Right hindlimb (tissue), 1 donor: ENCODE results near the gene ESR2.
"Not testable (repeated sequence)": the region's sequence is repeated elsewhere in the genome, so short reads cannot be mapped to it uniquely, and the experiment has no call there.

Experiments
- DNase-seq: peaks from one replicate; pipeline ENCODE4 v3.0.0-alpha.2; 2018

Gene ESR2

DNA sequence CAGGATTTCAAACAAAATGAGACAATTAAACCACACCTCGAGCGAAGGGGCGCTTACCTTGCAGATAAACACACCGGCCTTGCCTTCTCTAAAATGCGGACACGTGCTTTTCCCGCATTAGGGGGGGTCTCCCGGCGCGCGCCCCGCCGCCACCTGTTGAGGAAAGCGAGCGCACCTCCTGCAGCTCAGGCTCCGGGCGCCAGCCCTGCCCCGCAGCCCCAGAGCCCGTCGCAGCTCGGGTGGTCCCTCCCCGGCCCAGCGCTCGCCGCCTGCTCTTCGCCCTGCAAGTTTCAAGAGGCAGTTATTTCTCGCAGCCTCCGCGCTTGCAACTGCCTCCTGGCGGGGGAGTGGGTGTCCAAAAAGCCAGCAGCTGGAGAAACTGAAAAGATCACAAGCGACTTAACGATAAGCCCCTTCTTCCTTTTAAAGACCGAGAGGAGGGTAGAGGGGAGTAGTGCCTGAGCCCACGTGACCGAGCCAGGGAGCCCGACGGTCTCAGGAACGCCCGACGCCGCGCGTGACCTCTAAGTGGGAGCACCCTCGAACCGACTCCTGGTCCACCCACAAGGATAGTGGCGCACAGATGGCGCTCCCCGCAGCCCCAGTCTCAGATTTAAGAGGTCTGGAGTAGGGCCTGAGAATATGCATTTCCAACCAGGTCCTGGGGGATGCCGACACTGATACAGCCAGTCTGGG is at the start of gene ESR2:
Gene ESR2 (minus strand): TSS at position 396 of the 696 bp plus-strand sequence. CDS start 11,386 bp downstream, outside the sequence.
- DNase-seq = peak; percentile 41

DNA sequence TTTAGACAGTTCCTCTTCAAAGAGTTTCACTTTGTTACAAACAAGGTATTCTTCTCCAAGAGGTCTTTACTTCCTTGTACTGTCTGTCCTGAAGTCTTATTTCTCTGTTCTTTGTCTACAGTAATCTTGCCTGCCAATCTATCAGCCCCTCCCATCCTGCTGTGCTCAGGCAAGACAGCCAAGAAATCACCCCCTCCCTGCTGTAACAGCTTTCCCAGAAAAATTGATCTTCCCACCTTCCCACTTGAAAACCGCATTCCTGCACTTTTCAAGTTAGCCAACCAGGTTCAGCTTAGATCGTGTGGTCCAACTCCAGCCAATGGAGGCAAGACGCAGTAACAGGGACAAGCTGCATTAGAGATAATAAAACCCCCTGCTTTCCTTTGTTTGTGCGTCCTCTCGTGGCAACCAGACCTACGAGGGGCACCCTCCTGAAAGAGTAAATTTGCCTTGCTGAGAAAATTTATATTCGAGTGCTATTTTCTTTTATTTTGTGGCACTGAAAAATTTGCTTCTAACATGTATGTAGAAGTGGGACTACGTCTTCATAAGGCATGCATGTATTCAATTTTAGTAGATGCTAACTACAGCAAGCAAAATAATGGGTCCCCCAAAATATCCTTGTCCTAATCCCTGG is 46.5 kb upstream of the ESR2 start:
- DNase-seq = no peak

DNA sequence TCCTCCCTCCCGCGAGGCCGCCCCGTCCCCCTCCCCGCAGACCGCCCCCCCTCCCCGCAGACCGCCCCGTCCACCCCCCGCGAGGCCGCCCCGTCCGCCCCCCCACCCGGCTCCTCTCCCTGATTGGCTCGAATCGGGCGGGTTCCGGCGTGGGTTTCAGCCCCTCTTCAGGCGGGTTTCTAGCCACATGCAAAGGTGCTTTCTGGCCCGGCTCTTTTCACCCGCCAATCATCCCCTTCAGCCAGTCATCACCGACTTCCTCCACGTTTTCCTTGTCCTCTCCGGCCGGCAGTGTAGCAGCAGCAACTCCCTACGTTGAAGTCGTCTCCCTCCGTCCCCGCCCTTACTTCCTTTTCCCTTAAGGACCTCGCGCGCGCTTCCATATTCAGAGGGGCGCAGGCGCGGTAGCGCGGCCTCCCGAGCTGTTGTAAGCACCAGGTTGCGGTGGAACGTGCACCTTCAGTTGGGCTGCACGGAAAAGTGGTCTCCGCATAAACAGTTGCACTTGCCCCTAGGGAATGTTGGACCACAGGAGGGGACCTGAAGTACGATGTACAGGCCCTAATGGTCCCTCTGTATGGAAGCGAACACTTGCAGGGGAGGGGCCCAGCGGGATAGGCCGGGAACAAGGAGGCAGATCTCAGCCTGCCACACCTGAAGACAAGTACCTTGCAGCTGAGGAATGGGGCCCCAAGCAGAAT is 44.6 kb upstream of the ESR2 start:
- DNase-seq = peak; percentile 98

DNA sequence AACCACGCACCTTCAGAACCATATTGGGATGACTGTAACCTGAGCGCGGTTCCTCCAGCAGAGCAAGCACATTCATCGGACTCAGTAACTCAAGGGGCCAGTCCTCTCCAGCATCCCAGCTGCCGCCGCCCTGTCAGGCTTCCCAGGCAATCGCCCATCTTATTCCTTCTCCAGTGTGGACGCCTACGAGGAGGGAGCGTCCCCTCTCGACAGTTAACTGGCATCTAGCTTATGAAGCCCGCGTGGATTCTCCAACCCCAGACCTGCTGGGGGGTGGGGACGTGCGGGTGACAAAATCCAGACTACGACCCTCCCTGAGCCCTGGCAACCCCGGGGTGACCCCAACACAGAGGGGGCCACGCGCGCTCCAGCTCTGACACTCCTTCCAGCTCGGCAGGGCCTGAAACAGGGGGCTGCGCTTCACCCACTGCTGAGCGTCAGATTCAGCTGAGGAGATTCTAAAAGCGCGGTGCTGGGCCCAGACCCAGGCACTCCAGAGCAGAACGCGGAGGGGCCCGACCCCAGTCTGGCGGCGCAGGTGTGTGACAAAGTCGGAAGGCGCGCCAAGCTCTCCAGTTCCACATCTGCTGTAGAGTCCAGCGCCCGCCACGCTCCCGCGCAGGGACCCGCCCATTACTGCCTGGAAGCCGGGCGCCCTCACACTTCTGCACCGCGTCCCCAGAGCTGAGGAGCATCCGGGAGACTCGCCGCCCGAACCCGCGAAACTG is 43.9 kb upstream of the ESR2 start:
- DNase-seq = peak; percentile 79

DNA sequence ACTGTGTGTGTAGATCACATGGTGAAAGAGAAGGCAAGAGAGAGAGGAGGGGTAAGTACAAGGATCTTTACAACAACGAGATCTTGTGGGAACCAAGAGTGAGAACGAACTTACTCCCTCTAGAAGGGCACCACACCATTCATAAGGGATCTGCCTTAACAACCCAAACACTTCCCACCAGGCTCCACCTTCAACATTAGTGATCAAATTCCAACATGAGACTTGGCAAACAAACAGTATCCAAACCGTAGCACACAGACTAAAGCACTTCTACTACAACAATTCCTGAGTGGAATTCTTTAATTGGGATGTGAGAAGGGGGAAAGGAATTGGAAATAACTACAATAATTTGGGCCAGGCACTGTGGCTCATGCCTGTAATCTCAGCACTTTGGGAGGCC is 35.0 kb upstream of the ESR2 start:
- no peak for DNase-seq

DNA sequence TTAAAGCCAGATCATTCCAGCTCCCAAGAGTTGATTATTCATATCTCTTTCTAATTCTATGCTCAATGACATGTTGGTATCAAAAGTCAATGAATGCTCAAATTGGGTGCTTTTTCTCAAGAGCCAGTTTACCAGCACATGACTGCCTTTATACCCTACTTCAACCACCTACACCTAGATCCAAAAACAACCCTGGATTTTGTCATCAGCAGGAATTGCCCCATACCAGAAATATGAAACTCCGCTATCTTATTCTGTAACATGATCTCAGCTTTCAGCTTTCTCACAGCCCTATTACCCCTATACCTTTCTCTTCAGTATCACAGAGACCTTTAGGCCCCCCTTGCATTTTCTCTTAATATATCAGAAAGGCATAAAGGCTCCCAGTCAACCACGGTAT is 32.3 kb upstream of the ESR2 start:
- no peak for DNase-seq

DNA sequence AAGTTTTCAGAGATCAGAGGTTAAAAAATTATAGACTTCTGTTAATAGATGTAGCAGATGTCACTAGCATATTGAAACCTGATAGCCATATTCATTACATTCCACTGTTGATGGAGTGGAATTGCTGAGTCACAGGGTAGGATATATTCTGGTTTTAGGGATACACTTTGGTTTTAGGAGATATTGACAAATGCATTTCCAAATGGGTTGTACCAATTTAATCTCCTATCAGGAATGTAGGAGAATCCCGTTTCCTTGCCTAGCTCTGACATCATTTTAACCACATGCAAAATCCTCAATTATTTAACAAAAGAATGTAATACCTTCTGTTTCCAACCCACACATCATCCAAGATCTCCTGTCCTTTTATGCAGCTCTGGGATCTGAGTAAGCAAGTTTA is 30.7 kb upstream of the ESR2 start:
- DNase-seq = no peak

DNA sequence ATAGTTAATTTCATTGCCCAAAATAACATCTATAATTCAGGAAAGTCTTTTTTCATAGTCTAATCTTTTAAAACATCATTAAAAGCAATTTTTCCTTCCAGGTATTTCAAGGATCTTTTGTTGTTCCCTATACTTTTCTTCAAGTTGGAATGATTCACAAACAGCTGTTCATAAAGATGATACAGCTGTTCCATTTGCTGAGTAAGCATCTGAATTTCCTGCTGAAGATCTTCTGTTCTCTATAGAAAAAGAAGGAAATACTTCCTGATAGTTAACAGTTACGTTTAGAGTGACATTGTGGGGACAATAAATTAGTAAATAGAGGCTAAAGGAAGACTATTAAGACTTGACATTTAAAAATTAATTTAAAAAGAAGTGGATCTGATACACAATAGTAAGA is 30.3 kb upstream of the ESR2 start:
- DNase-seq = no peak

DNA sequence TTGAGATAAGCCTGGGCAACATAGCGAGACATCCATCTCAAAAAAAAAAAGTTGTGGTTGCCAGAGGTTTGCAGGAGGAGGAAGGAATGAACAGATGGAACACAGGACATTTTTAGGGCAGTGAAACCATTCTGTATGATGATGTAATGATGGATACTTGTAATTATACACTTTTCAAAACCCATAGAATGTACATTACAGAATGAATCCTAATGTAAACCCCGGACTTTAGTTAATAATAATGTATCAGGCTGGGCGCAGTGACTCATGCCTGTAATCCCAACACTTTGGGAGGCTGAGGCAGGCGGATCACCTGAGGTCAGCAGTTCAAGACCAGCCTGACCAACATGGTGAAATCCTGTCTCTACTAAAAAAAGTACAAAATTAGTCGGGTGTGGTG is 26.2 kb upstream of the ESR2 start:
- not testable (repeated sequence) for DNase-seq

DNA sequence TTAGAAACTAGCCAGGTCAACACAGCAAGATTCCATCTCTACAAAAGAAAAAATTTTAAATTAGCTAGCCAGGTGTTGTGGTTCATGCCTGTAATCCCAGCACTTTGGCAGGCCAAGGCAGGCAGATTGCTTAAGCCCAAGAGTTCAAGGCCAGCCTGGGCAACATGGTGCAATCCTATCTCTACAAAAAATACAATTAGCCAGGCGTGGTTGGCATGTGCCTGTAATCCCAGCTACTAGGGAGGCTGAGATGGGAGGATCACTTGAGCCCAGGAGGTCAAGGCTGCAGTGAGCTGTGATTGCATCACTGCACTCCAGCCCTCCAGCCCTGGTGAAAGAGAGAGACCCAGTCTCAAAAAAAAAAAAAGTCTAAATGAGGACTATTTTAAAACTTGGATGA is 24.5 kb upstream of the ESR2 start:
- DNase-seq = not testable (repeated sequence)

DNA sequence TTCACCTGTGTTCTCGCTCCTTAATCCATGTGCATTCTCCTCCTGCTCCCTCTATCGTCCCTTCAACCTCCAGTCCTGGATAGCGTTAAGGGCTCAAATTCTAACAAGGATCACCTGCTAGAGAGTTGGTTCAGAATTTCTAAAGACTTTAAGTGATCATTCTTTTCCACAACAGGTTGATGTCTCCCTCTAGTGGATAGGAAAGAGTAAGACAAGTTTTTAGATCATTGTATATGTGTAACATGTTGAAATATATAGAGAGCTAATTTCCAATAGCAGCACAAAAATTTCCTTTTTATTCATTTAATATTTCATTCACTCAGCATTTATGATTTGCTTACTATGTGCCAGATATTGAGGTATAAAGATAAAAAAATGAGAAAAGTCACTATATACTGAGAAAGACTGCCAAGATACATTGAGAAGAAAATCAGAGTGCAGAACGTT is 9.3 kb upstream of the ESR2 start:
- DNase-seq = no peak

DNA sequence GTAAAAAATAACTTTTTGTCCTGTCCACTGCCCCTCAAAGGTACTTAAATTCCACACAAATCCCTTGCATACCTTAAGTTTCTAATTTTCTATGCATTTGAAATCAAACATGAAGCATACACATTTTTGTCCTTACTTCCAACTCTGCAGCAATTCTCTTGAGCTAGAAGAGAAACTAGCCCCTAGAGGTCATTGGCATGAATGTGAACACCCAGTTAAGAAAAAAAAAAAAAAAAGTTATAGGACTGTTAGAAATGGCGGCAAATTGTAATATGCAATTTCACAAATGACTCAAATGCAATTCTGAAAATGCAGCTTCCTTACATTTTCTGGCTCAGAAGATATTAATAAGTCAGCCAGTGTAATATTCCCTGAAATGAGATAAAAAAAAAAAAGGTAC is 4.6 kb upstream of the ESR2 start:
- no peak for DNase-seq

DNA sequence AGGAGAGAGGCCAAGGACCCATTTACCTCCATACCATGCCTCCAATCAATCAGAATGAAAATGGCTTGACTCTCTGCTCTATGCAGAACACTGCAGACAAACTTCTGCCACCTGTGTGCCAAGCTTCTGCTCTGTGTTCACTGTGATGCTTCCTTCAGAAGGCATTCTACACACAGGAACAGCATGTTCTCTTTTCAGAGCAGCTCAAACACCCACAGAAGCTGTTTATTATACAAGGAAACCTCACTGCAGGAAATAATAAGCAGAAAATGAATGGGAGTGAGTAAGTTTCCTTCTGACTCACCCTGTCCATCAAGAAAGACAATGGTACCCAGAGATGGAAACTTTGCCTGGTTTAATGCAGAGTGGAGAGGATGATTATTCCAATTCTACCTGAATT is 2.4 kb upstream of the ESR2 start:
- no peak for DNase-seq

DNA sequence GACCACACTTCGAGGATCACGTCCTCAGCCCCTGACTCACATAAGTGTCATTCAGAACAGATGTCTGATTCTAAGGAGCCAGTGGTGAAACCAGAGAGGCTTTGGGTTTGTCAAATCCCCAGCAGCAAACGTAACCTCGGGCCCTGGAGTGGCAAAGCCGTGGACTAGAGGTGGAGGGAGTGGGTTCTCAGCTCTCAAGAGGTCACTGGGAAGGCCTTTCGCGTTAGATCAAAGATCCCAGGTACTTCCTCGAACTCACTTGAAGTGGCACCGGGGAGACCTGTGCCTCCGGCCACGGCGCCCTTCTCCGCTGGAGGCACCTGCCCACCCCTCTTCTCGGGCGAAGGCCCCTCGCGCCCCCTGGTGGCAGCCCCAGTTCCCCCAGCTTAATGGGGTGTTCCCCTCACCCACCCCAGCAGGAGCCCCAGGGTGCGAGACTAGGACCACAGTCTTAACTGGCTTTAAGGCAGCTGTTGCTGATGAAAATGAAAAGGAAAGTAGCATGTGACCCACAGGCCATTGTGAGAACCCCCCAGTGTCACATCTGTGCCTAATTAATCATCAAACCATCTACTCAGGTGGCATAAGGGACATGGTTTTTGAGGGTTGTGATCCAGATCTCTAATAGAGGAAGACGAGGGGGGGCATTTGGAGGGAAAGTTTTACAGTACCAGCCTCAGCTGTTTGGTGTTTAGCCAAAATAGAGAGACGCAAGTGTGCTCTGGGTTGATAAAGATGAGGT is 672 bp upstream of the ESR2 start:
- peak; percentile 52 for DNase-seq

DNA sequence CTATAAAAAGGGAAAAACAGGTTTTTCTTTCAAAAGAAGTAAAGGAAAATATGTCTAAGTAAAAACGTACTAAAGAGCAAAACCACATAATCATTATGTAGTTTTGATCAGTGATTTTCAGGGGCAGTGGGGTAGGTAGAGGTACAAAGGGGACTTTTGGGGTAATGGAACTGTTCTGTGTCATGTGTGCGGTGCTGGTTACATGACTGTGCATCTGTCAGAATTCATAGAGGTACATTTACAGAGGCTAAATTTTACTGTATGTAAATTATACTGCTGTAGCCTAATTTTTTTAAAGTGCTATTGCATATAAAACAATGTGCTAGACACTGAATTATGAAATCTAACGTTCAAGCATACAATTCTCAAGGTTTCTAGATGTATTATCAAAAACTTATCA is 2.0 kb downstream of the ESR2 start:
- DNase-seq = no peak

DNA sequence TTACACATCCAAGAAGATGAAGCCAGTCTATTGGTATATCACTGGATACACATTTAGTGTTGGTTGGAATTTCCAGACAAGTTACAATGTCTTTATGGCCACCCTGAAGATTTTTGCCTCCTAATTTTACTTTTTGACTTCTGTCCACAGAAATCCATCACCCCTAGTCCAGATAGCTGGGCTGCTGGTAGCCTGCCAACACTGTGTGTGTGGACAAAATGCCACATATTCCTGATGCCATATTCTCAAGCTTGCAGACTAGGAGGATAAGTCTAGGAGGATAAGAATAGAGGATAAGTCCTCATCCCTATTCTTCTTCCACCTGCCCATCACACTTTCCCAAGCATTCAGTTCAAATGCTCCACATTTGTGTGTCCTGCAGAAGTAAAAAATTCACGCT is 4.6 kb downstream of the ESR2 start:
- no peak for DNase-seq

DNA sequence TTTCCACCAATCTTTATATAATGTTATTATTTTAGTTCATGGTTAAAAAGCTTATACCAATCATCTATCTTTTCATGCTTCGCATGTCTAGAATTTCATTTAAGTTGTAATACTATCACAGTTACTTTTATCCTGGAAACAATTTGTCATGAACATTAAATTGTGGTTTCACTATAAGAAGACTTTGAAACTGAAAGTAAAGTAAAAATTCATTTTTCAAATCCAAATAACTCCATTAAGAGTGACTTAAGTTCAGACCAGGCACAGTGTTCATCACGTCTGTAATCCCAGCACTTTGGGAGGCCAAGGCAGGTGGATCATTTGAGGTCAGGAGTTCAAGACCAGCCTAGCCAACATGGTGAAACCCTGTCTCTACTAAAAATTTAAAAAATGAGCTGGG is 12.4 kb downstream of the ESR2 start:
- DNase-seq = no peak

DNA sequence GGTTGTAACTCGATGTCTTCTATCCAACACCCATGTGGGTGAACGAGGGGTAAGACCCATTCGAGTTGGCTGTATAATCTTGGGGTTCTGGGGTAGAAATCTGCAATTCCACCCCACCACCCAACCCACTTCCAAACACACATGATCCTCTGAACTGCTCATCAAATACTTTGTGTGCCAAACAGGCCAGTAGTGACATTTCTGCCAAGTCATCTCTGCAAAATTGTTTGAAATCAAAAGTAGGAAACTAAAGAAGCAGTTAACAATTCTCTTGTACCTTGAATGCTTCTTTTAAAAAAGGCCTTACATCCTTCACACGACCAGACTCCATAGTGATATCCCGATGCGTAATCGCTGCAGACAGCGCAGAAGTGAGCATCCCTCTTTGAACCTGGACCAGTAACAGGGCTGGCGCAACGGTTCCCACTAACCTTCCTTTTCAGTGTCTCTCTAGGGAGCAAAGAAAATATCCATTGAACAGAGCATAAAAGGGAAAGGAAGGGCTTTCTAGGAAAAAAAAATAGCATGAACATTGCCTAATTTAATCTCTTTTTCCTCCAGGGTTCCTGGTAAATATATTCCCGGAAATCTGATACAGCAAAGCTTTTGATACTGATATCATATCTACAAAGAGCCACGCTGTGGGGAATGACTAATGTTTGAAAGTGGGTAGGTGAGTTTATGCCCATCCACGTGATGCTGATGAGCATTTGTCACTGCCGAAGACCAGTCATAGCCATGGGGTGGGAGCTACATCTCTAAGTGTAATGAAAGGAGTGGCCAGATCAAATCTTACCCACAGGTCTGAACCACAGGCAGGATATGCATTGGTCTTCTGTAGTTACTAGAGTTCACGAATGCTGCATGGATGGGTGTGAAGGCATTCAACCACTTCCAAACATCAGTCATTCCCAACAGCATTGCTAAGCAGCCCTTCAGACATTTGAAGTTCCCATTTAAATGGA is 14.2 kb downstream of the ESR2 start:
- DNase-seq = no peak

DNA sequence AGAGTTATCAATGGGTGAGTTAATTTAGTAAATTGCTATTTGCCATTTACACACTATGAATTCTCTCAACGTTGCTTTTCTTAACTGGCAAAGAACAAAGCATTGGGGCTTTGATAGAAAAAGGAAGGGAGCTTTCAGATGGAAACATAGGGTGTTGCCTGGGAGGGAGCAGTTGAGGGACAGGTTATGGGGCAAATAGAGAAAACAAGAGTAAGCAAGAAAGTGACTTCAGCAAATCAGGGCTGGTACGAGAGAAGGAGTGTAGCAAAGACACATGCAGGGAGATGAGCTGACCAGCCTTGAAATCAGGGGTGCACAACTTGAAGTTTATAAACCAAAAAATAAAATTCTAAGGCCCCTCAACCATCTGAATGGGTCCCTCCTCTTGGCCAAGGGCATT is 15.7 kb downstream of the ESR2 start:
- no peak for DNase-seq

DNA sequence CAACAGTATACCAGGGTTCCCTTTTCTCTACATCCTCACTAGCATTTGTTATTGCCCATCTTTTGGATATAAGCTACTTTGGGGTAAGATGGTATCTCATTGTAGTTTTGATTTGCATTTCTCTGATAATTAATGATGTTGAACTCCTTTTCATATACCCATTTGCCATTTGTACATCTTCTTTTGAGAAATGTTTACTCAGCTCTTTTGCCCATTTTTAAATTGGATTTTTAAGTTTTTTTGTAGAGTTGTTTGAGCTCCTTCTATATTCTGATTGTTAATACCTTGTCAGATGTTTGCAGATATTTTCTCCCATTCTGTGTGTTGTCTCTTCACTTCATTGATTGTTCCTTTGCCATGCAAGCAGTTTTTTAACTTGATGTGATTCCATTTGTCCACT is 22.2 kb downstream of the ESR2 start:
- no peak for DNase-seq

DNA sequence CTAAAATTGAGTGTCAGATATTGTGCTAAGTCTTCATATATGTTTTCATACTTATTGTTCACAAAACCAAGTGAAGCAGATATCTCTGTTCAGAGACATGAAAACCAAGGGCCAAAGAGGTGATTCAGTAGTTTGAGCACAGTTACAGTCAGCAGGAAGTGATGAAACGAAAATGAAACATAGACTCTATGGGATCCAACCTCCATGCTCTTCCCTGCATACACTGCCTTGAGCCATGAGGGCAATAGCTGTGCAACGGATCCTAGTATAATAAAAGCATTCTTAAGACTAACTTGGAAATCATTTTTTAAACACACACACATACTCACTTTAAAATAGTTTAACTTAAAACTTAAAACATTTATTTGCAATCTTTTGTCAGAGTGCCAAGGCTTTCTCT is 27.9 kb downstream of the ESR2 start:
- DNase-seq = no peak

DNA sequence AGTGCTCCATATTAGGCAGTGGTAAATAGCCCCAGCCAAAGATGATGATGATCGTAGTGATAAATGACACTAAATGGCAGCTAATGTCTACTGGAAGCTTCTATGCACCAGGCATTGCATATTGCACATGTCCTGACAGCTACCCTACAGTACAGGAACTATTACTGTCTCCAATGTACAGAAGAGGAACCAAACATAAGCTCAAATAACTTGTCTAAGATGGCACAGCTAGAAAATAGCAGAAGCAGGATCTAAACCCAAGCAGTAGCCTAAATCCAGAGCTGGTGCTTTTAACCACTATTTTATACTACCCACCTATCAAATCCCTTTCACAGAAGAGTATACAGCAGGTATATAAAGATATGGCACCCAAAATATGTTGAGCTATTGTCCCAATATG is 28.9 kb downstream of the ESR2 start:
- no peak for DNase-seq
